Activated CD4-positive, CD25-positive, alpha-beta regulatory T cell treated with anti-CD3 and anti-CD28 coated beads, Interleukin-2, amount 50 U/mL, for 16 hours (primary cell): ENCODE results near the gene PIH1D1.

ENCODE experiments used
- DNase-seq: peaks from one replicate; pipeline ENCODE4 v3.0.0-alpha.2; 2020; ENCODE audit warnings: low read depth, low spot score

The PIH1D1 gene

GRCh38 chr19:49451430-49452181 is at the start of gene PIH1D1:
Gene PIH1D1 (minus strand): TSS chr19:49451814. CDS start chr19:49451574, 240 bp downstream.
- peak; percentile 91 for DNase-seq

- DNase-seq, result no peak
Measured at GRCh38 chr19:49499030-49499670, 47.5 kb upstream of the PIH1D1 start.

GRCh38 chr19:49498475-49498874 is 46.9 kb upstream of the PIH1D1 start:
- DNase-seq, result no peak

GRCh38 chr19:49497789-49498103 is 46.1 kb upstream of the PIH1D1 start:
- no peak for DNase-seq

- DNase-seq, result peak; percentile 62
Measured at GRCh38 chr19:49497047-49497788, 45.6 kb upstream of the PIH1D1 start.

GRCh38 chr19:49496574-49497008 is 45.0 kb upstream of the PIH1D1 start:
- DNase-seq, result no peak

- DNase-seq, result no peak
Measured at GRCh38 chr19:49492573-49493405, 41.2 kb upstream of the PIH1D1 start.

GRCh38 chr19:49491804-49492572 is 40.4 kb upstream of the PIH1D1 start:
- no peak for DNase-seq

GRCh38 chr19:49491030-49491803 is 39.6 kb upstream of the PIH1D1 start:
- no peak for DNase-seq

- no peak for DNase-seq
Measured at GRCh38 chr19:49490287-49491029, 38.8 kb upstream of the PIH1D1 start.

- DNase-seq, result no peak
Measured at GRCh38 chr19:49489601-49490167, 38.1 kb upstream of the PIH1D1 start.

GRCh38 chr19:49488863-49489537 is 37.4 kb upstream of the PIH1D1 start:
- DNase-seq, result no peak

- no peak for DNase-seq
Measured at GRCh38 chr19:49488046-49488862, 36.6 kb upstream of the PIH1D1 start.

GRCh38 chr19:49487277-49488045 is 35.8 kb upstream of the PIH1D1 start, which contains the start of gene RPL13A:
Gene RPL13A (plus strand): TSS chr19:49487608. CDS start chr19:49487630, 22 bp downstream.
- DNase-seq, result peak; percentile 99

- no peak for DNase-seq
Measured at GRCh38 chr19:49486710-49487276, 35.2 kb upstream of the PIH1D1 start.

- DNase-seq, result no peak
Measured at GRCh38 chr19:49486232-49486631, 34.6 kb upstream of the PIH1D1 start.
